ENCODE results near the gene SYT15B. TPM values are rescaled to one million over a fixed set of nuclear protein-coding genes. Genes with fewer than 3 reads are reported as not detected.

The SYT15B gene
- under 0.01 and 0.16 TPM in 2 replicates for total RNA-seq

DNA sequence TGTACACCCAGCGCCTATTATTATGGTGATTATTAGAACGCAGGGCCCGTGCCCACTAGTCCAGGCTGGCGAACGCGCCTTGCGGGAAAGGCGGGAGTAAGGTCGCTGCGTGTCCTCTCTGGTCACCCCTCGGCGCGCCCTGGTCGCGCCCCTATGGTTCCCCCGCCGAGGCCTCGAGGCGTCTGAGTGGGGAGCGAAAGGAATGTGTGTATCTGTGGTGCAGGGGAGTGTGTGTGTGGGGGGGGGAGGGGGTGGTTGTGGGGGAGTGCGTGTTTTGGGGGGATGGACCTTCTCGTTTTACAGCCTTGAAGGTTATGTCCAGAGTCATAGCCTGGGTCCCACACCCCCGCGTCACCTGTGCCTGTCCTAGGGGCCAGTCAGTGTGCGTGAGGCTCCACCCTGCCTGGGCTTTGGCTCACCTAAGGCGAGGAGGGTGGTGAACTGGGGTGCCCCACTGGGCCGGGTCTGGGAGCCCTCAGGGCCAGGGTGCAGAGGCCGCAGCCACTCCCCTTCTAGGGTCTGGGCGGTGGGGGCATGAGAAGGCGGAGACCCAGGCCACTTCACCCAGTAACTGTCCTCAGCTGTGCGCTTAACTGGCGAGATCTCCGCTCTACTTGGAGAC lies at the start of gene SYT15B:
SYT15B (minus strand) TSS at position 39 of the 622 bp plus-strand sequence. CDS start 952 bp downstream, outside the sequence.

Other genes with a start within 250 kb of the SYT15B start
- 0.32 and 0.90 TPM in 2 replicates for gene AGAP9, start 240.0 kb downstream of the SYT15B start, total RNA-seq
- gene NPY4R2, start 155.1 kb upstream of the SYT15B start, total RNA-seq: under 0.01 TPM in 1 of 2 replicates, not detected in the other
- not detected in 2 replicates for gene FAM25C, start 236.2 kb upstream of the SYT15B start, total RNA-seq

All from cardiac atrium fibroblast (primary cell).